ENCODE results near the gene CD55.

The CD55 gene

GRCh38 chr1:207404849-207405525 lies 83.5 kb downstream of the CD55 start:
- Histone ChIP-seq H3K9ac (ENCODE audit: low read depth, low read length) (no peak overlapping the region), H3K9me3 (ENCODE audit: control insufficient read depth, insufficient read depth, low read length) (no peaks in the 10 kb centered on the region), H3K27me3 (ENCODE audit: control insufficient read depth, insufficient read depth, low read length) (no peaks in the 10 kb centered on the region), H3K4me3 (ENCODE audit: low read depth, low read length) (no peak overlapping the region), H3K4me1 (ENCODE audit: control insufficient read depth, insufficient read depth, low read length) (no peaks in the 10 kb centered on the region), H3K36me3 (ENCODE audit: control insufficient read depth, insufficient read depth, low read length) (no peaks in the 10 kb centered on the region), H3K27ac (ENCODE audit: low read depth, low read length) (no peak overlapping the region)

- Histone ChIP-seq H3K9me3 (ENCODE audit: control insufficient read depth, insufficient read depth, low read length) (no peaks in the 10 kb centered on the region), H3K4me3 (ENCODE audit: low read depth, low read length) (no peak overlapping the region), H3K9ac (ENCODE audit: low read depth, low read length) (no peak overlapping the region), H3K36me3 (ENCODE audit: control insufficient read depth, insufficient read depth, low read length) (no peaks in the 10 kb centered on the region), H3K27me3 (ENCODE audit: control insufficient read depth, insufficient read depth, low read length) (no peaks in the 10 kb centered on the region), H3K27ac (ENCODE audit: low read depth, low read length) (no peak overlapping the region), H3K4me1 (ENCODE audit: control insufficient read depth, insufficient read depth, low read length) (no peaks in the 10 kb centered on the region)
Observed at GRCh38 chr1:207405814-207406213, 84.3 kb downstream of the CD55 start.

- H3K9ac ChIP-seq (ENCODE audit: low read depth, low read length): no peak overlapping the region
- H3K9me3 ChIP-seq (ENCODE audit: control insufficient read depth, insufficient read depth, low read length): no peaks in the 10 kb centered on the region
- H3K4me1 ChIP-seq (ENCODE audit: control insufficient read depth, insufficient read depth, low read length): no peaks in the 10 kb centered on the region
- H3K27ac ChIP-seq (ENCODE audit: low read depth, low read length): no peak overlapping the region
- H3K4me3 ChIP-seq (ENCODE audit: low read depth, low read length): no peak overlapping the region
- no peaks in the 10 kb centered on the region for H3K36me3 ChIP-seq (ENCODE audit: control insufficient read depth, insufficient read depth, low read length)
- no peaks in the 10 kb centered on the region for H3K27me3 ChIP-seq (ENCODE audit: control insufficient read depth, insufficient read depth, low read length)
Observed at GRCh38 chr1:207407655-207408260, 86.3 kb downstream of the CD55 start.
